DND-41 (cell line): ENCODE data around the gene LYPD6B.

Source experiments
- ATAC-seq: fragments of 200-7000 bp; cut with Tn5 transposase; 3 replicates; pipeline ENCODE4 v1.9.1; 2021; ENCODE audit warnings: low read depth; ENCODE audit not compliant: insufficient read depth
- DNase-seq: peaks from one replicate; pipeline ENCODE4 v3.0.0-alpha.2; 2020
- H2AFZ ChIP-seq: 2 replicates; pipeline ENCODE4 v1.6.0; 2012; ENCODE audit warnings: low read depth, low read length
- H3K27ac ChIP-seq: 2 replicates; pipeline ENCODE4 v1.5.1; 2012; ENCODE audit warnings: low read length, inconsistent platforms
- H3K27me3 ChIP-seq: fragments of 200-600 bp; sonication (generic); 2 replicates; pipeline ENCODE4 v1.6.0; 2012; ENCODE audit warnings: low read length, mild to moderate bottlenecking, inconsistent platforms; ENCODE audit not compliant: insufficient read depth, poor library complexity
- H3K36me3 ChIP-seq: 2 replicates; pipeline ENCODE4 v1.5.1; 2012; ENCODE audit warnings: low read length, inconsistent platforms; ENCODE audit not compliant: insufficient read depth
- H3K4me1 ChIP-seq: 2 replicates; pipeline ENCODE4 v1.5.1; 2012; ENCODE audit warnings: mild to moderate bottlenecking, low read length; ENCODE audit not compliant: insufficient read depth
- H3K4me2 ChIP-seq: 2 replicates; pipeline ENCODE4 v1.6.0; 2012; ENCODE audit warnings: mild to moderate bottlenecking, moderate library complexity, low read length, inconsistent platforms; ENCODE audit not compliant: insufficient read depth
- H3K4me3 ChIP-seq, 2 experiments: fragments of 200-600 bp in 1 of 2; shearing (Covaris generic) in 1 of 2; 2 replicates each; pipeline ENCODE4 v1.5.1; 2012 to 2016; ENCODE audit warnings: inconsistent platforms in 2 of 2, low read length in 2 of 2, mild to moderate bottlenecking in 2 of 2, low read depth in 1 of 2, moderate library complexity in 1 of 2
- H3K79me2 ChIP-seq: 2 replicates; pipeline ENCODE4 v1.6.0; 2012; ENCODE audit warnings: low read length, inconsistent platforms; ENCODE audit not compliant: insufficient read depth
- H3K9ac ChIP-seq: 2 replicates; pipeline ENCODE4 v1.6.0; 2012; ENCODE audit warnings: low read depth, mild to moderate bottlenecking, inconsistent platforms, low read length, moderate library complexity
- H3K9me3 ChIP-seq: 2 replicates; pipeline ENCODE4 v1.5.1; 2012; ENCODE audit warnings: low read length, moderate library complexity, mild to moderate bottlenecking, inconsistent platforms; ENCODE audit not compliant: insufficient read depth, severe bottlenecking
- H4K20me1 ChIP-seq: 2 replicates; pipeline ENCODE4 v1.6.0; 2012; ENCODE audit warnings: low read length; ENCODE audit not compliant: insufficient read depth
- CTCF ChIP-seq: IDR thresholded peaks from 2 replicates; pipeline ENCODE4 v1.5.1; 2012; ENCODE audit warnings: borderline replicate concordance, low read length, moderate library complexity, mild to moderate bottlenecking; ENCODE audit not compliant: poor library complexity, severe bottlenecking; ENCODE audit errors: extremely low read depth
- EZH2 ChIP-seq: IDR thresholded peaks from 3 replicates; pipeline ENCODE4 v1.6.1; 2012; ENCODE audit warnings: borderline replicate concordance, low read depth, mild to moderate bottlenecking, moderate library complexity, low read length, inconsistent platforms; ENCODE audit not compliant: severe bottlenecking

LYPD6B gene

GRCh38 chr2:149141046-149141445, 102.5 kb downstream of the LYPD6B start:
- Histone ChIP-seq H3K4me2 (no peak overlapping the region), H3K9ac (no peak overlapping the region), H3K27me3 (no peaks in the 10 kb centered on the region), H3K4me1 (no peaks in the 10 kb centered on the region), H4K20me1 (no peaks in the 10 kb centered on the region), H3K4me3 (no peak overlapping the region), H3K9me3 (no peaks in the 10 kb centered on the region), H3K79me2 (no peaks in the 10 kb centered on the region), H3K36me3 (no peaks in the 10 kb centered on the region), H2AFZ (no peak overlapping the region), H3K27ac (no peak overlapping the region)
- no peak for ATAC-seq
- no peak for DNase-seq
- TF ChIP-seq CTCF (no peak), EZH2 (no peak)

GRCh38 chr2:149143734-149144133, 105.2 kb downstream of the LYPD6B start:
- no peak for TF ChIP-seq EZH2
- no peak for TF ChIP-seq CTCF
- H3K9ac ChIP-seq = no peak overlapping the region
- no peak overlapping the region for H3K27ac ChIP-seq
- no peaks in the 10 kb centered on the region for H3K9me3 ChIP-seq
- H4K20me1 ChIP-seq = no peaks in the 10 kb centered on the region
- no peaks in the 10 kb centered on the region for H3K4me1 ChIP-seq
- no peaks in the 10 kb centered on the region for H3K79me2 ChIP-seq
- peaks cover 4% of the 10 kb centered on the region for H3K27me3 ChIP-seq
- no peak for DNase-seq
- no peaks in the 10 kb centered on the region for H3K36me3 ChIP-seq
- ATAC-seq = no peak
- no peak overlapping the region for H3K4me3 ChIP-seq
- no peak overlapping the region for H2AFZ ChIP-seq
- no peak overlapping the region for H3K4me2 ChIP-seq

- Histone ChIP-seq H3K36me3 (no peaks in the 10 kb centered on the region), H3K9ac (no peak overlapping the region), H3K4me3 (no peak overlapping the region), H3K9me3 (no peaks in the 10 kb centered on the region), H4K20me1 (no peaks in the 10 kb centered on the region), H3K4me1 (no peaks in the 10 kb centered on the region), H3K27ac (no peak overlapping the region), H2AFZ (no peak overlapping the region), H3K4me2 (no peak overlapping the region), H3K79me2 (no peaks in the 10 kb centered on the region), H3K27me3 (peaks cover 4% of the 10 kb centered on the region)
- TF ChIP-seq EZH2 (no peak), CTCF (no peak)
- ATAC-seq (no peak), DNase-seq (no peak)
Measured at GRCh38 chr2:149145314-149146295, 107.1 kb downstream of the LYPD6B start.
